Neural cell (in vitro differentiated cells): ENCODE measurements around the gene ARHGAP24.

ENCODE experiments used
- CTCF ChIP-seq: fragments of 450-650 bp; IDR thresholded peaks from 2 replicates; pipeline ENCODE4 v1.5.1; 2014; ENCODE audit warnings: antibody characterized with exemption, mild to moderate bottlenecking, moderate library complexity; ENCODE audit not compliant: poor library complexity, severe bottlenecking
- EP300 ChIP-seq: fragments of 450-650 bp; conservative IDR thresholded peaks from 2 replicates; pipeline ENCODE4 v1.6.1; 2014; ENCODE audit warnings: antibody characterized with exemption, mild to moderate bottlenecking, moderate library complexity; ENCODE audit not compliant: poor library complexity, severe bottlenecking
- MXI1 ChIP-seq: fragments of 450-650 bp; conservative IDR thresholded peaks from 2 replicates; pipeline ENCODE4 v1.6.1; 2014; ENCODE audit warnings: antibody characterized with exemption, mild to moderate bottlenecking; ENCODE audit not compliant: poor library complexity, severe bottlenecking
- POLR2AphosphoS5 ChIP-seq: IDR thresholded peaks from 2 replicates; pipeline ENCODE4 v1.6.1; 2012
- RAD21 ChIP-seq: fragments of 450-650 bp; conservative IDR thresholded peaks from 2 replicates; pipeline ENCODE4 v1.6.1; 2014; ENCODE audit warnings: antibody characterized with exemption, mild to moderate bottlenecking, moderate library complexity
- REST ChIP-seq: IDR thresholded peaks from 2 replicates; pipeline ENCODE4 v1.6.1; 2012; ENCODE audit warnings: borderline replicate concordance
- SMC3 ChIP-seq: fragments of 450-650 bp; conservative IDR thresholded peaks from 2 replicates; pipeline ENCODE4 v1.6.1; 2014; ENCODE audit warnings: antibody characterized with exemption, mild to moderate bottlenecking, moderate library complexity; ENCODE audit not compliant: poor library complexity

GRCh38 chr4:85508654-85509053, 33.7 kb downstream of the ARHGAP24 start:
- TF ChIP-seq CTCF (no peak), SMC3 (no peak), REST (no peak), EP300 (no peak), RAD21 (no peak), POLR2AphosphoS5 (no peak), MXI1 (no peak)
